NCI-H510A (cell line): Measurements from ENCODE around the gene SLC30A10.
"Not testable (repeated sequence)": the region's sequence is repeated elsewhere in the genome, so short reads cannot be mapped to it uniquely, and the experiment has no call there.

Source experiments
- DNase-seq: peaks from one replicate; lab custom pipeline; 2025; lab: John Stamatoyannopoulos, UW

Gene SLC30A10

GRCh38 chr1:219927298-219927955 lies 930 bp downstream of the SLC30A10 start:
- no peak for DNase-seq

GRCh38 chr1:219926363-219926998 lies 1.9 kb downstream of the SLC30A10 start:
- DNase-seq, result no peak

GRCh38 chr1:219924342-219924741 lies 4.0 kb downstream of the SLC30A10 start:
- no peak for DNase-seq

- no peak for DNase-seq
Measured at GRCh38 chr1:219917851-219918466, 10.4 kb downstream of the SLC30A10 start.

- no peak for DNase-seq
Measured at GRCh38 chr1:219917281-219917680, 11.1 kb downstream of the SLC30A10 start.

GRCh38 chr1:219916257-219916656 lies 12.1 kb downstream of the SLC30A10 start:
- DNase-seq, result no peak

GRCh38 chr1:219913005-219913770 lies 15.2 kb downstream of the SLC30A10 start:
- no peak for DNase-seq

GRCh38 chr1:219910716-219911115 lies 17.6 kb downstream of the SLC30A10 start:
- no peak for DNase-seq

- no peak for DNase-seq
Measured at GRCh38 chr1:219909476-219909875, 18.9 kb downstream of the SLC30A10 start.

- no peak for DNase-seq
Measured at GRCh38 chr1:219908170-219908569, 20.2 kb downstream of the SLC30A10 start.

GRCh38 chr1:219907772-219908070 lies 20.6 kb downstream of the SLC30A10 start:
- no peak for DNase-seq

- DNase-seq, result no peak
Measured at GRCh38 chr1:219906924-219907771, 21.2 kb downstream of the SLC30A10 start.

GRCh38 chr1:219906565-219906923 lies 21.8 kb downstream of the SLC30A10 start:
- not testable (repeated sequence) for DNase-seq

GRCh38 chr1:219905524-219905923 lies 22.8 kb downstream of the SLC30A10 start:
- DNase-seq, result no peak

GRCh38 chr1:219904934-219905333 lies 23.4 kb downstream of the SLC30A10 start:
- no peak for DNase-seq

- no peak for DNase-seq
Measured at GRCh38 chr1:219903353-219903871, 24.9 kb downstream of the SLC30A10 start.

GRCh38 chr1:219902951-219903350 lies 25.4 kb downstream of the SLC30A10 start:
- no peak for DNase-seq

- no peak for DNase-seq
Measured at GRCh38 chr1:219900882-219901281, 27.5 kb downstream of the SLC30A10 start.

- DNase-seq, result no peak
Measured at GRCh38 chr1:219900201-219900600, 28.2 kb downstream of the SLC30A10 start.

- no peak for DNase-seq
Measured at GRCh38 chr1:219898375-219898774, 30.0 kb downstream of the SLC30A10 start.

GRCh38 chr1:219897914-219898313 lies 30.4 kb downstream of the SLC30A10 start:
- no peak for DNase-seq

- DNase-seq, result not testable (repeated sequence)
Measured at GRCh38 chr1:219892271-219892670, 36.1 kb downstream of the SLC30A10 start.
